NCI-H2227 treated with DMSO at 0.1 percent for 48 hours (cell line): ENCODE data around the gene CATSPER1.
A peak's percentile ranks its signal among the peaks of the same experiment; 100 is the strongest.

ENCODE experiments used
- DNase-seq: peaks from one replicate; lab custom pipeline; 2025; lab: John Stamatoyannopoulos, UW

The CATSPER1 gene

DNA sequence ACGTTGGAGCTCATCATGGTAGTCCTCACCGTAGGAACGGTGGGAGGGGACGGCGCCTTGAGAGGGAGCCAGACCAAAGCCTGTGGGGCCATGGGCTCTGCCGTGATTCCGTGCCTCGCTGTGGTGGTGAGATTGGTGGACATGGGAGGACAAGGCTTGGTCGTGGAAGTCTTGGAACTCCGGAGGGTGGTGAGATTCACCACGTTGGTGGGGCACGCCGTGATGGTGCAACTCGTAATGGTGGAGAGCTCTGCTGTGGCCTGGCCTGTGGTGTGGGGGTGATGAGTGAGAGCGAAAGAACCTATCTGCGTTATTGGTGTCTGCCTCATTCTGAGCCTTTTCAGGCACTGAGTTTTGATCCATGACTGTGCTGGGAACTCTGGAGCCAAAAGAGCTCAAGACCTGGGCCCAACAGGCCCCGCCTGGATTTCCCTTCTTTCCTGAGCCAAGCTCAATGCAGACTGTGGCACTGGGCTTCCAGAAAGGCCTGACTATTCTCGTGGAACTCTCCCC lies at the start of gene CATSPER1:
Gene CATSPER1, minus strand, starts transcription at position 463 of the 513 bp plus-strand sequence. Its CDS starts 100 bp downstream, at position 363.
- DNase-seq = no peak

DNA sequence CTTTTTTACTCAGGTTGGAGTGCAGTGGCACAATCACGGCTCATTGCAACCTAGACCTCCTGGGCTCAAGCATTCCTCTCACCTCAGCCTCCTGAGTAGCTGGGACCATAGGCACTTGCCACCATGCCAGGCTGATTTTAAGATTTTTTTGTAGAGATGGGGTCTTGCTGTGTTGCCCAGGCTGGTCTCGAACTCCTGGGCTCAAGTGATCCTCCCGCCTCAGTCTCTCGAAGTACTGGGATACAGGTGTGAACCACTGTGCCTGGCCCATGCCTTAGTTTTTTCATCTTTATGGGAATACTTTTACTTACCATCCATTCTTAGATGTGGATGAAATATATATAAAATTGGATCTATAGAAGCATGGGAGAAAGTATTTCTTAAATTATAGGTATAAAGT lies 49.0 kb upstream of the CATSPER1 start:
- no peak for DNase-seq

DNA sequence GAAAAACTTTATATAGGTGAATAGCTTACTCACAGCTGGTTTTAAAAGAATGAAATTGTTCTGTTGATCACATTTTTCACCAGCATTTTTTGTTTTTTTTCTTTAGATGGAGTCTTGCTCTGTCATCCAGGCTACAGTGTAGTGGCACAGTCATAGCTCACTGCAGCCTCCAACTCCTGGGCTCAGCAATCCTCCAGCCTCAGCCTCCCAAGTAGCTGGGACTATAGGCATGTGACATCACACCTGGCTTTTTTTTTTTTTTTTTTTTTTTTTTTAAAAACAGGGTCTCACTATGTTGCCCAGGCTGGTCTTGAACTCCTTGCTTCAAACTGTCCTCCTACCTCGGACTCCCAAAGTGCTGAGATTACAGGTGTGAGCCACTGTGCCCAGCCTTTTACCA lies 47.4 kb upstream of the CATSPER1 start:
- no peak for DNase-seq

DNA sequence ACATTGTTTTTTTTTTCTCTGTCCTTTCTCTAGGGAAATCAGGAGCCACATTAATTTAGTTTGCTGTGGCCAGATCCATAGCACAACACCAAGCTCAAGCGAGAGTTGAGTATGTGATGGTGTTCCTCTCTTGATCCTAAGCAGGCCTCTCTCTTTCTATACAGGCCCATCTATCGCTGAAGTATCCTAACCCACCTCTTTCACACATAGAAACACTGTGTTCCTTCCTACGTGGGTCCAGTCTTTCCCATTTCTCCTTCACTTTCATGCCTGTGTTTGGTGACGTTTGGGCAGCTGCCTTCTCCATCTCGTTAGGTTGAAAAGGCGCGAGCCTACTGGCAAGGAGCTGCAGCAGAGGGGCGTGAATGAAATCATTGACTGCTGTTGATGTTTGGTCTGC lies 46.2 kb upstream of the CATSPER1 start:
- DNase-seq = peak; percentile 27

DNA sequence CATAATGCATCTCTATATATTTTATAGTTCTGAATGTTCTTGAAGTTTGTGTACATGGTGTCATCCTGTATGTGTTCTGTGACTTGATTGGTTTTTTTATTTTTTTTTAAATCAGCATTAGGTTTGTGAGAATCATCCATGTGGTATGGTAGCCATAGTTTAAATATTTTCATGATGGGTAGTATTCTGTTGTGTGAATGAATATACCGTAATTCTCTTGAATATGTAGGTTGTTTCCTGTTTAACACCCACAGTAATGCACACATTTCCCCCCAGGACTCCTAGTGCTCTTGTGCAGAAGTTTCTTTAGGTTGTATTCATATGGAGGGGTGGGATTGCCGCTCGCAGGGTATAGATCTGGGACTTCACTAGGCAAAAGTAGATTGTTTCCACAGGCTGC lies 45.8 kb upstream of the CATSPER1 start:
- no peak for DNase-seq

DNA sequence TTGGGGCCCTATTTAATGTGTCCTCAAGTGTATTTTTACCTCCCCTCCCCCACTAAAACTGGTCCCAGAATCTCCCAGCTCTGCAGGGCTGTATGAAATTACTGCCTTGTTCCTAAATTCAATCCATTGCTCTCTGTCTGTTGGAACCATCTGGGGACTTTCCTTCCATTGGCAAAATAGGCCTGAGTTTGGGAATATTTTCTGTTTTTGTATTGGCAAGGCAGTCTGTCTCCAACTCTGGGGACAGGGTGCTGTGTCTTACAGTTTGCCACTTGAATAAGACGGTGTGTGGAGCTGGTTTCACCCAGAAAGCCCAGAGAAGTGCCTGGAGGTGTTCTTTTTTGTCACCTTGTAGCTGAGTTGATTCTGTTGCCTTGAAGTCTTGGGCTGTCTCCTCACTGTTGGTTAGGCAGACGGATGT lies 45.1 kb upstream of the CATSPER1 start:
- no peak for DNase-seq

DNA sequence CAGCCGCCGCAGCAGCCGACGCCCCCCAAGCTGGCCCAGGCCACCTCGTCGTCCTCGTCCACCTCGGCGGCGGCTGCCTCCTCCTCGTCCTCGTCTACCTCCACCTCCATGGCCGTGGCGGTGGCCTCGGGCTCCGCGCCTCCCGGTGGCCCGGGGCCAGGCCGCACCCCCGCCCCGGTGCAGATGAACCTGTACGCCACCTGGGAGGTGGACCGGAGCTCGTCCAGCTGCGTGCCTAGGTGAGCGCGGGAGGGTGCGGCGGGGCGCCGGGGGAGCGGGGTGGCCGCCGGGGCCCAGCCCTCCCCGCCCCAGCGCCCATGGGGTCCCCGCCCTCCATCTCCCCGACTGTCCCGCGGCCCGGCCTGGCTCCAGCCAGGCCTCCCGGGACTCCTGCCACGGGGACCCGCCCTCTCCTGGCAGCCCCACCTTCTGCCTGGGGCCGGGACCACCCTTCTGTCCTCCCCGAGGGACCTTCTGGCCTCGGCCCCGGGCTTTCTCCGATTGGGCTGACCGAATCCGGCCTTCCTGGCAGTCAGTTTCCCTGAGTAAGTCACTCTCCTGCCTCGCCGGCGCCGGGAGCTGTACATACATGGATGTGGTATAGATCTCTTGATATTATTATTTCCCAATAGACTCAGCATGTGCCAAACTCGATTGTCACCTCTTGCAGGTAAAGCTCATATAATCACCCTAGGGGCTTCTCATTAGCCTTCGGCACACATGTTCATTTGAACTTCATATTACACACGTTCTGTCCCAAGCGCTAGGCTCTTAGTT lies 44.5 kb upstream of the CATSPER1 start:
- DNase-seq = peak; percentile 14

DNA sequence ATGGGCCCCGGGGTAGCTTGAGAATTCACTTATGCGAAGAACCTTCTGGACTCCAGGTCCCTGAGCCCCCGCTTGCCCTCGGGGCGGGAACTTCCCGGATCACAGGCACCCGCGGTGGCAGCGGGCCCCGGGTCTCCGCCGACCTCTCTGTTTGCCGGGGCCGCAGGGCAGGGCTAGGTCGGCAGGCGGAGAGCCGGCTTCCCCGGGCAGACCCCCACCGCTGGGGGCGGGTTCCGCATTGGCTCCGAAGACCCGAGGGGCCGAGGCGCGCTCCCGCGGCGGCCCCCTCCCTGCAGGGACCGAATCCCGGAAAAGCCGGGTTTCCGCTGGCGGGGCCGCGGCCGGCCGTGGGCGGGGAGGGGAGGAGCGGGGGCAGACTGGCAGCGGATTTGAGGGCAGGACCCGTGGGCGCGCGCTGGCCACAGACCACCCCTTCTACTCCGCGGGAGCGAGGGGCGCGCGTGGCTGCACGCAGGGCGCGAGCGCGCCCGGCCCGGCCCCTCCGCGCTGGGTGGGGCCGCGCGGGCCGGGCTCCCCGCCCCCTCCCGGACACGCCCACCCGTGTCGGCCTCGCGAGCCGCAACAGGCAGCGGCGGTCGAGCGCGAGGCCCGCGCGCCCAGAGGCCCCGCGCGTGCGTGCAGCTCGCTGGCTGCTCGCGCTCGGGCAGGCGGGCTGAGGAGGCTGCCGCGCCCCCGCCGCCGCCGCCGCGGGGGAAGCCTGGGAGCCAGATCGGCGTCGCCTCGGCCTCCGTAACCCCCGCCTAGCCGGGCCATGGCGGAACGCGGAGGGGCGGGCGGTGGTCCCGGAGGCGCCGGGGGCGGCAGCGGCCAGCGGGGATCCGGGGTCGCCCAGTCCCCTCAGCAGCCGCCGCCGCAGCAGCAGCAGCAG lies 43.7 kb upstream of the CATSPER1 start, which contains the start of gene PACS1:
Gene PACS1, plus strand, starts transcription at position 558 of the 889 bp plus-strand sequence. Its CDS starts 215 bp downstream, at position 773.
- peak; percentile 38 for DNase-seq

DNA sequence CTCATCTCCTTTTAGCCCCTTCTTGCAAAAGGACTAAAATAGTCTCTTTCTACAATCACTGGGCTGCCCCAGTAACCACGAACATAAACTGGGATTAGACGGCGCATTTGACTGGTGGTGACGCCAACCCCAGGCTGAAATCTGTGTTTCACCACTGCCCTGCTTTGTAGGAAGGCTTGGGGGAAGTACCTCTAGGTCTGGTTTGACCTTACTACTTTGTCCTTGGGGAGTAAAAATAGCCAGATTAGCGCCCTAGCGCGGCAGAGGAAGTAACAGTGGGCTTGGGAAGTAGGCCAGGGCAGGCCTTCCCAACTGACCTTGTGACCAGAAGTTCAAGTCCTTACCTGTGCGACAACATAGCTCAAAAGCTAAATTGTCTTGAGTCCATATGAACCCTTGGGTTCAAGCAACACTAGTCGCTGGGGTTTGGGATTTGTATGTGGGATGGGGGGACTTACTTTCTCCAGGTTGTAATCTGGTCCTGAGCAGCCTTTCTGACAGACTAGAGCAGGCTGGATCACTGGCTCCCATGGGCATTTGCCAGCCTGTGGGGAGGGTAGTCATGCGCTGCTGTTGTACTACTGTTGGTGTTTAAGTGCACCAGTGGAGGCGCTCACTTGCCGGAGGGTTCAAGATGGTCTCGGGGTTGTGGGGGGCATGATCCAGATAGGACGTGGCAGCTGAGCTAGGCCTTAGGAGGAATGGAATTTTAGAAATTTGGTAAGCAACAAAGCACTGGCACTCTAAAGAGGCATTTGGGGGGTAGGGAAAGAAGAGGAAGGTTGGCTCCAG lies 42.8 kb upstream of the CATSPER1 start:
- no peak for DNase-seq

DNA sequence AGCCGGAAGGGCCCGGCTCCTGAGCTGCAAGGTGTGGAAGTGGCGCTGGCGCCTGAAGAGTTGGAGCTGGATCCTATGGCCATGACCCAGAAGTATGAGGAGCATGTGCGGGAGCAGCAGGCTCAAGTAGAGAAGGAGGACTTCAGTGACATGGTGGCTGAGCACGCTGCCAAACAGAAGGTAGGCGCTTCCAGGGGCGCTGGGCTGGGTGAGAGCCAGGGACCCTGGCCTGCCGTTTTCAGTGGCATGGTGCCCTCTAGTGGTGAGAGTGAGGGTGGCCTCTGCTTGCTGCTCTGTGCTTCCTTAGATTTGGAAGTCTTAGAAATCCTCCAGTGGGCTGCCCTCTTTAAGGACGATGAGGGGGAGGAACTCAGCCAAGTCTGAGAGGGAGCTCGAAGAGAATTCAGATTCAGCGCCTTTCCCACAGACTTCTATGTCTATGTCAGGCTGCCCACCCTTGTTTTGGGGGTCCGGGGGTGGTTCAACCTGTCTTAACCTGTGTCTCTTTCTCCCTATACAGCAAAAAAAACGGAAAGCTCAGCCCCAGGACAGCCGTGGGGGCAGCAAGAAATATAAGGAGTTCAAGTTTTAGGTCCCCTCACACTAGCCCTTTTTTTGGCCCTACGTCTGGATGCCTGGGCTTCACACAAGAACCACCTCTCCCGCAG lies 42.0 kb upstream of the CATSPER1 start:
- DNase-seq = peak; percentile 86

DNA sequence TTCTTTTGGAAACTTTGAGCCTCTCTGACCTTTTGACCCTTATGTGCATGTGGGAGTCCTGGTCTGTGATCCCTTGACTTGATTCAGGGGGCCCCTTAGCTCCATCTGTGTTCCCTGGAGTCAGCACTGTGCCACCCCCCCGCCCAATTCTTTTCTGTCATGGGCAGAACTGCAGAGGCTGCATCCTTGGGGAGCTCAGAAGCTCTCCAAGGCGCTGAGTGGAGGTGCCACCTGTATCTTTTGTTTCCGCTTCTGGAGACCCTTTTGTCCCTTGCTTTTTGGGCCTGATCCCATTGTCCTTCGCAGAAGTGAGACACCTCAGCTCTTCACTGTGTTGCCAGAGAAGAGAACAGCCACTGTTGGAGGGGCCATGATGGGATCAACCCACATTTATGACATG lies 41.4 kb upstream of the CATSPER1 start:
- DNase-seq = no peak

DNA sequence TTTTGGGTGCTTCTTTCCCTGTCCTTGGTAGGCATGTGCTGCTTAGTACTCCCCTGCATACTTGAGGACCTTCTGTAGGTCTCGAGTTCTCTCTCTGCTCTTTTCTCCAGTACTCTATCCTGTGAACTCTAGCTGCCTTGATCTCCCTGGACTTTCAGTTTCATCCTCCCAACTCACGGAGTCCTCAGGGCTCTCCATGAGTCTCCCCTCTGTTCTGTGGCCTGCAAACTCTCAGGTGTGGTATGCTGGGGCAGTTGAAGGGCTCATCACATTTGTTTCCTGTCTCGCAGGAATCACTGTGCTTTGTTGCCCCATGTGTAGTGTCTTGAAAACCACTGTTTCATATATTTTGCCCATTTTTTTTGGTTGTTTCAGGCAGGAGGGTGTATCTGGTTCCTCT lies 40.5 kb upstream of the CATSPER1 start:
- DNase-seq = no peak

DNA sequence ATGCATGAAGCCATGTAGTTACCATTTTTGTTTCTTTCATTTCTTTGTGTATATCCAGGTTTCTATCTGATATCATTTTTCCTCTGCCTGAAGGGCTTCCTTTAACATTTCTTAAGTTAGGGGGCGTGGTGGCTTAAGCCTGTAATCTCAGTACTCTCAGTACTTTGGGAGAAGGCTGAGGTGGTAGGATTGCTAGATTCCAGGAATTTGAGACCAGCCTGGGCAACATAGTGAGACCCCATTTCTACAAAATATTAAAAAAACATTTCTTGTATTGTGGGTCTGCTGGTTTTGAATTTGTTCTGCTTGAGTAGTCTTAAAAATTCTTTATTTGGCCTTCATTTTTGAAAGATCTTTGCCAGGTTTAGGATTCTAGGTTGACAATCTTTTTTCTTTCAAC lies 38.3 kb upstream of the CATSPER1 start:
- DNase-seq = no peak

DNA sequence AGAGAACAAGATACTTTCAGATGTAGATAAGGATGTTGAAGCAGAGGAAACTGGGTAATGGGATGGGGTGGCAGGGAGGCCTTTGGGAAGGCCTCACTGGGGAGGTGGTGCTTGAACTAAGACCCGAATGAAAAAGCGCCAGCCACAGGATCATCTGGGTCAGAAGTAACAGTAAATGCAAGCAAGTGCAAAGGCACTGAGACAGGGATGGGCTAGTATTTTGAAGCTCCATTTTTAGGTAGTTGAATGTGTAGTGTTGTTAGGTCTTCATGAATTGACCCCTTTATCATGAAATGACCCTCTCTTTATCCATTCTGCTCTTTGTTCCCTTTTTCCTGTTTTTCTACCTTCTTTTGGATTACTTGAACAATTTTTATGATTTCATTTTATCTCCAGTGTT lies 37.6 kb upstream of the CATSPER1 start:
- DNase-seq = no peak

DNA sequence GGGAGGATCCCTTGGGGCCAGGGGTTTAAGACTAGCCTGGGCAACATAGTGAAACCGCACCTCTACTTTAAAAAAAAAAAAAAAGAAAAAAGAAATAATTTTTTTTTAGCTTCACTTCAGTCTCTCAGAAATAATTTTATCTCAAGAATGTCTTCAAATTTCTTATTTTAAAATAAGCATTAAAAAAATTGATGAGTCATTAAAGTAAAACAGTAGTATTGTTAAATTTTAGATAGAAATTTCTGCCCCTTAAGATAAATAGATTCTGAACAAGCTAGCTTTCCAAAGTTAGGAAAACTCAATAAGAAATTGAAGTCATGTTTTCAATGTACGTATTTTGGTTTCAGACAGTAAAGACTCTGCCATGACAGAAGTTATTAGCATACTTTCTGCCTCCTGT lies 36.1 kb upstream of the CATSPER1 start:
- no peak for DNase-seq

DNA sequence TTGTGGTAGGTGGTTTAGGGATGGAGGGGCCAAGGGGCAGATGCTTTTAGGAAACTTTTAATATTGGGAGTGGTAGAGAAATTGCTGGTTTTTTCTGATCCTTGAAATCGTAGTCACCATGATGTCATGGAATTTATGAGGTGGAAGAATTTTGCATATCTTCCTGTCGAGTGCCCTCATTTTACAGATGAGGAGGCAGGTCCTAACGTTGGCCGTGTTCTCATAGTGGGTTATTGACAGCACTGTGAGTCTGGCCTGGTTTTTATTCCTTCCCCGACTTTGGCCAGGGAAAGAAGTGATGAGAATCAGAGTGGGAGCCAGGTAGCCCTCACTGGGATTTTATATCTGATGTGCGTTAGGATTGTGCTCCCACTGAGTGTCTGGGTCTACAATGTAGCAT lies 35.0 kb upstream of the CATSPER1 start:
- no peak for DNase-seq

DNA sequence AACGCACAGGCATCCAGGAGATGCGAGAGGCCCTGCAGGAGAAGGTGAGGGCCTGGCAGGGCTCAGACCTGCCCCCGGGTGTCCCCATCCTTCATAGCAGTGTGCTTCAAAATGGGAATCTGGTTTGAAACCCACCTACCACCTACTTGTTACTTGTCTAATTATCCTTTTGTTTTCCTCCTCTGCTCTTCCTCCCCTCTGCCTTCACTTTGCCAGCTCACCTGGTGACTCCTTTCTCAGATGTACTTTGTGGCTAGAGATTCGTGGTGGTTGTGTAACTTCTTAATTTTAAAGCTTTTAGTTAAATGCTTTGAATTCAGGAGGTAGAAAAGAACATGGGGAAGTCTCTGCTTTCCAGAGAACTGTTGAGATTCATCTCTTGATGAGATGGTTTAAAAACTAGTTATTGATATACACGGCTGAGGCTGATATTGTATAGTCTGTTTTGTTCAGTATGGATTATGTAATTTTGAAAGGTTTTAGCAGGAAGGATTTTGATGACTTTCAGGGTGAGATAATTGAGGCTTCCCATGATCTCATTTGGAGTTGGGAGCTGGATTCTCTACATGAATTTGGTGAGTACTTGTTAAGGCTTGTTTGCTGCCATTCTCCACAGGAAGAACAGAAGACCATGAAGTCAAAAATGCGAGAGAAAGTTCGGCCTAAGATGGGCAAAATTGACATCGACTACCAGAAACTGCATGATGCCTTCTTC lies 33.8 kb upstream of the CATSPER1 start:
- no peak for DNase-seq

DNA sequence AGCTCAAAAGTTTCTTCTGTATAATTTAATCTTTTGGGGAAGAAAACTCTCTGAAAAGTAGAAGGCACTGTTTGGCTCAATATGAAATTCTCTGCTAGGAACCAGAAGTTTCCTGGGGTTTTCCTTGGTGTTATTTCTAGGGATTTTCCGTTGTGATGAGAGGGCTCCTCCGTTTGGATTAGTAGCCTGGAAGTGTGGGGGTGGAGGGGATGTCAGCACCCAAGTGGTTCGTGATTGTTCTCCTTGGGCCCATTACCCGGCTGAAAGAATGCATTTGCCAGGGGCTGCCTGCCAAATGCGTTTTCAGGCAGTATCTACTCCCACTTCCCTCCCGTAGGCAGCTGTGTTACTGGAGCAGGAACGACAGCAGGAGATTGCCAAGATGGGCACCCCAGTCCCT lies 30.2 kb upstream of the CATSPER1 start:
- DNase-seq = no peak

DNA sequence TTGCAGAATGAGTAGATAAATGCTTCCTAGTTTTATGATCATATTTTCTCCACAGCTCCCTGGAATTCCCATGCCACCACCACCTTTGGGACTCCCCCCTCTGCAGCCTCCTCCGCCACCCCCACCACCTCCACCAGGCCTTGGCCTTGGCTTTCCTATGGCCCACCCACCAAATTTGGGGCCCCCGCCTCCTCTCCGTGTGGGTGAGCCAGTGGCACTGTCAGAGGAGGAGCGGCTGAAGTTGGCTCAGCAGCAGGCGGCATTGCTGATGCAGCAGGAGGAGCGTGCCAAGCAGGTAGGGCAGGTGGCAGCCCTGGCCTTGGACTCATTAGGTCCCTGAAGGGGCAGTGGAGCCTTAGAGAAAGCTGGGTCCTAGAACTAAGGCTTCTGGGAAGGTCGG lies 28.7 kb upstream of the CATSPER1 start:
- no peak for DNase-seq

DNA sequence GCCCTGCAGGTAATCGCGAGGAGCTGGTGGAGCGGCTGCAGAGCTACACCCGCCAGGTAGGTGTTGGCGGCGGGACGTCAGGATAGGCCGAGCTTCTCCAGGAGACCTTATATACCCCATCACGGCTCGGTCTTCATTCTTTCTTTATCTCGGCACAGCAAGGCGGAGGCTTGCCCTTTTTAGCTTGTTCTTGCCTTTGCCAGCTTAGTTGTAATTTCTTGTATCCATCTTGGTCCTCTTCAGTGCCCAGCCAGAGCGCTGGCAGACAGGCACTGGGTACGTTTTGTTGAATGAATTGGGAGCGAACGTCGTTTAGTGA lies 26.3 kb upstream of the CATSPER1 start:
- no peak for DNase-seq
